Activated CD4-positive, CD25-positive, alpha-beta regulatory T cell treated with anti-CD3 and anti-CD28 coated beads, Interleukin-2, amount 50 U/mL, for 16 hours (primary cell): ENCODE measurements around the gene HOXA5.

Experiments used
- DNase-seq: peaks from one replicate; pipeline ENCODE4 v3.0.0-alpha.2; 2020; ENCODE audit warnings: low read depth, low spot score

HOXA5 gene

GRCh38 chr7:27171637-27172314 is 28.3 kb upstream of the HOXA5 start:
- no peak for DNase-seq

- no peak for DNase-seq
Measured at GRCh38 chr7:27171325-27171636, 27.8 kb upstream of the HOXA5 start.

- no peak for DNase-seq
Measured at GRCh38 chr7:27170426-27171324, 27.2 kb upstream of the HOXA5 start.

- DNase-seq: no peak
Measured at GRCh38 chr7:27169658-27170425, 26.4 kb upstream of the HOXA5 start.

- no peak for DNase-seq
Measured at GRCh38 chr7:27168265-27168947, 24.9 kb upstream of the HOXA5 start.

- no peak for DNase-seq
Measured at GRCh38 chr7:27167916-27168264, 24.4 kb upstream of the HOXA5 start.

- no peak for DNase-seq
Measured at GRCh38 chr7:27166531-27167505, 23.3 kb upstream of the HOXA5 start.

- no peak for DNase-seq
Measured at GRCh38 chr7:27165996-27166530, 22.6 kb upstream of the HOXA5 start.

- no peak for DNase-seq
Measured at GRCh38 chr7:27165089-27165995, 21.9 kb upstream of the HOXA5 start, which contains the start of gene HOXA9. HOXA9 (minus strand) TSS chr7:27165537; CDS start chr7:27165457, 80 bp downstream.

GRCh38 chr7:27164367-27165088 is 21.0 kb upstream of the HOXA5 start:
- no peak for DNase-seq

GRCh38 chr7:27164045-27164366 is 20.5 kb upstream of the HOXA5 start:
- DNase-seq: no peak

- no peak for DNase-seq
Measured at GRCh38 chr7:27163288-27164044, 20.0 kb upstream of the HOXA5 start.

- DNase-seq: no peak
Measured at GRCh38 chr7:27162561-27163287, 19.2 kb upstream of the HOXA5 start.

- DNase-seq: no peak
Measured at GRCh38 chr7:27161721-27162560, 18.5 kb upstream of the HOXA5 start.

- DNase-seq: no peak
Measured at GRCh38 chr7:27161214-27161720, 17.8 kb upstream of the HOXA5 start.

GRCh38 chr7:27160546-27161213 is 17.2 kb upstream of the HOXA5 start:
- DNase-seq: peak; percentile 64
